Heart left ventricle (tissue), 13 donors: ENCODE measurements around the gene NEURL1.

Experiments used
- CTCF ChIP-seq, 12 donors: fragments of 200-600 bp; sonication (generic) in 4 of 12; IDR thresholded peaks; one replicate each; pipeline versions ENCODE4 v1.5.0 to v1.8.0; 2018 to 2022; ENCODE audit warnings: antibody characterized with exemption in 12 of 12, mild to moderate bottlenecking in 5 of 12
- POLR2A ChIP-seq, 2 donors: fragments of 450-650 bp; IDR thresholded peaks; one replicate each; pipeline ENCODE4 v1.6.1; 2017; ENCODE audit warnings: antibody characterized with exemption in 2 of 2, mild to moderate bottlenecking in 2 of 2, moderate library complexity in 2 of 2
- donor health status: ischemic (EF 13 %, LVEDD 7.1; RV severe dilation, severe dysfunction).
- donor health status: DM: no; HTN: yes; CAD: no.
- donor health status: DM: no; HTN: no; CAD: no.
- donor health status: ischemic (EF 25% LVEDD 6.9; RV normal size, moderate dysfunction).
- donor health status: ischemic (EF 25% LVEDD 5.7; RV mildly dilated, moderate dysfunction).
- donor health status: ischemic (EF 35%, LVEDD 5.7; RV mildly dilated, moderate dysfunction).
- donor health status: nonischemic (EF 11% LVEDD 7.7; RV severe dilation, severe dysfunction).
- donor health status: DM: yes; HTN: yes; CAD: no.
- donor health status: PGD.
- donor health status: ischemic (EF 29% LVEDD 5.4; RV normal size, mild dysfunction).
- donor health status: nonischemic (EF 23%, LVEDD 6.1; RV moderate dilation, normal function).

DNA sequence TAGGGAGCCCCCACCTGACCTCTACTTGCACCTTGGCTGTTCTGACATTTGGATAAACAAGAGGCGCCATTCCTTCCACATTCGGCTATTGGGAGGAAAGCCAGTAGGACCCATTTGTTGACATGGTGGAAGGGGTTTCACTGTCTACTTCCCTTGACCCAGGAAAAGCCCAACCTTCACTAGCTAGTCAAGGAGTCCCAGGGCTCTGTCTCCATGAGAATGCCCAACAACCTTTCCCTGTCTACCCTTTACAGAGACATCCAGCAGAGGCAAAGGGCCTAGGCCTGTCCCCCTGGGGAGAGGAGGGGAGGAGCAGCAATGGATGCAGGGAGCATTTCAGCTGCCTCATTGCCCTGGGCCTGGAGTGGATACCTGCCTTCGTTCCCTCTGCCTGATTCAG is 136.1 kb downstream of the NEURL1 start:
- TF ChIP-seq CTCF (IDR thresholded peaks at IDR 0.05) (no peak), POLR2A (IDR thresholded peaks at IDR 0.05) (no peak)
